Mammary epithelial cell (primary cell): ENCODE results near the gene TACR1.

Experiments used
- EZH2 ChIP-seq: IDR thresholded peaks from 2 replicates; pipeline ENCODE4 v1.6.1; 2012; ENCODE audit warnings: low read length, inconsistent platforms, borderline replicate concordance
- TF ChIP-seq, protein P1 (sequence below), 2 donors: IDR thresholded peaks in 1 of 2; conservative IDR thresholded peaks in 1 of 2; 2 replicates each; pipeline ENCODE4 v1.5.1; 2011 to 2012; ENCODE audit warnings: inconsistent platforms in 2 of 2, low read length in 2 of 2, mild to moderate bottlenecking in 2 of 2, control low read depth in 1 of 2, low read depth in 1 of 2; ENCODE audit not compliant: insufficient read depth in 1 of 2; ENCODE audit errors: extremely low read depth in 1 of 2

DNA sequence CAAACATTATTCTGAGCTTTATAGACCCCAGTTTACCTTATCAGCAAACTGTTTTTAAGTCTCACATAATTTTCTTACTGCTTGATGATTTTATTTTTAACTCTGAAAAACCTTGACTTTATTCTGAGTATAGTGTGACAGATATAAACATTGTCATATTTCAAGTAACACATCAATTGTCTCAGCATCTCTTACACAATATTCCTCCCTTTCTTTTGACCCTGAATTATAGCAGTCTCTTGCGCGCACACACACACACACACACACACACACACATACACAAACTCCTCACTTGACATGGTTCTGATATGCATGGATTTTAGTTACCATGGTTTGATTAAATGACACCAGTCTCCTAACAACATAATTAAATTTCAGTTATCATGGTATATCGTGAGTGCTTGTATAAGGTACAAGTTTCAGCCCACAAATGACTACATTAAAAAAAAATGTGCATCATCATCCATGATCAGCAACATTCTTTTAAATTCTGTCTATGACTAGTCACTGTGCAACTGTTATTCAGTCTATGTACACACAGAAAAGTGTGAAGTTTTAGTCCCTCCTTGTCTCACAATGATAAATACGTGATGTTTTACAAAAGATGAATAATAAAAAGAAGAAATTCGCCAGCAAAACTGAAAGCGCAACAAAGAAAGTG, 39.5 kb upstream of the TACR1 start:
- TF ChIP-seq, protein P1, sequence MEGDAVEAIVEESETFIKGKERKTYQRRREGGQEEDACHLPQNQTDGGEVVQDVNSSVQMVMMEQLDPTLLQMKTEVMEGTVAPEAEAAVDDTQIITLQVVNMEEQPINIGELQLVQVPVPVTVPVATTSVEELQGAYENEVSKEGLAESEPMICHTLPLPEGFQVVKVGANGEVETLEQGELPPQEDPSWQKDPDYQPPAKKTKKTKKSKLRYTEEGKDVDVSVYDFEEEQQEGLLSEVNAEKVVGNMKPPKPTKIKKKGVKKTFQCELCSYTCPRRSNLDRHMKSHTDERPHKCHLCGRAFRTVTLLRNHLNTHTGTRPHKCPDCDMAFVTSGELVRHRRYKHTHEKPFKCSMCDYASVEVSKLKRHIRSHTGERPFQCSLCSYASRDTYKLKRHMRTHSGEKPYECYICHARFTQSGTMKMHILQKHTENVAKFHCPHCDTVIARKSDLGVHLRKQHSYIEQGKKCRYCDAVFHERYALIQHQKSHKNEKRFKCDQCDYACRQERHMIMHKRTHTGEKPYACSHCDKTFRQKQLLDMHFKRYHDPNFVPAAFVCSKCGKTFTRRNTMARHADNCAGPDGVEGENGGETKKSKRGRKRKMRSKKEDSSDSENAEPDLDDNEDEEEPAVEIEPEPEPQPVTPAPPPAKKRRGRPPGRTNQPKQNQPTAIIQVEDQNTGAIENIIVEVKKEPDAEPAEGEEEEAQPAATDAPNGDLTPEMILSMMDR (conservative IDR thresholded peaks at IDR 0.05 in 1 of 2, IDR thresholded peaks at IDR 0.05 in 1 of 2; ENCODE audit: extremely low read depth in 1 of 2, insufficient read depth in 1 of 2, low read depth in 1 of 2, low read length in 2 of 2): no peak
- no peak for TF ChIP-seq EZH2
